GM23338 (cell line): Measurements from ENCODE around the gene MND1. TPM values are rescaled to one million over a fixed set of nuclear protein-coding genes. Genes with fewer than 3 reads are reported as not detected.

Source experiments
- ATAC-seq: fragments of 200-7000 bp; cut with Tn5 transposase; 3 replicates; pipeline ENCODE4 v1.9.1; 2020
- DNase-seq: peaks from one replicate; pipeline ENCODE4 v3.0.0-alpha.2; 2015; ENCODE audit warnings: low spot score
- H2AFZ ChIP-seq: fragments of 200-600 bp; sonication (generic); 2 replicates; pipeline ENCODE4 v1.8.0; 2016; ENCODE audit warnings: antibody characterized with exemption, mild to moderate bottlenecking, moderate library complexity
- H3F3A ChIP-seq: fragments of 200-600 bp; sonication (generic); replicated peaks from 2 replicates; pipeline ENCODE4 v1.8.0; 2017; ENCODE audit warnings: antibody characterized with exemption, mixed run types, low read depth
- H3K27ac ChIP-seq: fragments of 200-600 bp; sonication (generic); 2 replicates; pipeline ENCODE4 v1.6.1; 2016; ENCODE audit warnings: low read depth
- H3K27me3 ChIP-seq: fragments of 200-600 bp; sonication (generic); 2 replicates; pipeline ENCODE4 v1.8.0; 2016; ENCODE audit warnings: mild to moderate bottlenecking, mixed run types, moderate library complexity; ENCODE audit not compliant: insufficient read depth
- H3K36me3 ChIP-seq: fragments of 200-600 bp; sonication (generic); 2 replicates; pipeline ENCODE4 v1.8.0; 2016; ENCODE audit warnings: mild to moderate bottlenecking; ENCODE audit not compliant: insufficient read depth
- H3K4me1 ChIP-seq: fragments of 200-600 bp; sonication (generic); 2 replicates; pipeline ENCODE4 v1.8.0; 2016; ENCODE audit warnings: mild to moderate bottlenecking, moderate library complexity; ENCODE audit not compliant: insufficient read depth
- H3K4me2 ChIP-seq: fragments of 200-600 bp; sonication (generic); 2 replicates; pipeline ENCODE4 v1.7.1; 2017; ENCODE audit warnings: mixed run types
- H3K4me3 ChIP-seq: fragments of 200-600 bp; sonication (generic); 2 replicates; pipeline ENCODE4 v1.6.1; 2016; ENCODE audit warnings: mixed run types
- H3K79me2 ChIP-seq: fragments of 200-600 bp; sonication (generic); replicated peaks from 2 replicates; pipeline ENCODE4 v1.8.0; 2017; ENCODE audit warnings: mild to moderate bottlenecking; ENCODE audit not compliant: insufficient read depth
- H3K9me2 ChIP-seq: fragments of 200-600 bp; sonication (generic); 2 replicates; pipeline ENCODE4 v1.8.0; 2017; ENCODE audit not compliant: insufficient read depth
- H4K20me1 ChIP-seq: fragments of 200-600 bp; sonication (generic); replicated peaks from 2 replicates; pipeline ENCODE4 v1.8.0; 2017; ENCODE audit warnings: mild to moderate bottlenecking; ENCODE audit not compliant: insufficient read depth
- H3K27ac Mint-ChIP-seq: 2 replicates; pipeline ENCODE4 v1.8.0; 2020; ENCODE audit warnings: inconsistent platforms, mild to moderate bottlenecking, moderate library complexity, mixed read lengths
- H3K27me3 Mint-ChIP-seq: 3 replicates; pipeline ENCODE4 v1.8.0; 2022; ENCODE audit warnings: low read depth, mild to moderate bottlenecking, moderate library complexity, mixed read lengths, inconsistent platforms; ENCODE audit not compliant: insufficient read depth, poor library complexity
- H3K36me3 Mint-ChIP-seq: 3 replicates; pipeline ENCODE4 v1.8.0; 2021; ENCODE audit warnings: low read depth, mild to moderate bottlenecking, inconsistent platforms, moderate library complexity, mixed read lengths
- H3K4me1 Mint-ChIP-seq: 3 replicates; pipeline ENCODE4 v1.8.0; 2020; ENCODE audit warnings: mild to moderate bottlenecking, inconsistent platforms, mixed read lengths
- H3K4me3 Mint-ChIP-seq: 3 replicates; pipeline ENCODE4 v1.8.0; 2021; ENCODE audit warnings: moderate library complexity, mild to moderate bottlenecking, inconsistent platforms, mixed read lengths
- H3K9me3 Mint-ChIP-seq: 3 replicates; pipeline ENCODE4 v1.8.0; 2020; ENCODE audit warnings: moderate library complexity, mild to moderate bottlenecking, inconsistent platforms, mixed read lengths
- CREB1 ChIP-seq: fragments of 250-450 bp; sonication (Bioruptor Pico); IDR thresholded peaks from 2 replicates; pipeline ENCODE4 v1.5.0; 2020; ENCODE audit warnings: low read depth, mild to moderate bottlenecking, moderate library complexity
- ETS1 ChIP-seq: IDR thresholded peaks from 2 replicates; pipeline ENCODE4 v1.6.1; 2016; ENCODE audit warnings: antibody characterized with exemption
- EZH2 ChIP-seq: fragments of 200-600 bp; sonication (generic); IDR thresholded peaks from one replicate; pipeline ENCODE4 v1.8.0; 2017; ENCODE audit warnings: antibody characterized with exemption, mild to moderate bottlenecking, low read depth; ENCODE audit not compliant: unreplicated experiment
- EZH2phosphoT487 ChIP-seq: fragments of 200-600 bp; sonication (generic); IDR thresholded peaks from one replicate; pipeline ENCODE4 v1.8.1; 2018; ENCODE audit warnings: antibody characterized with exemption; ENCODE audit not compliant: unreplicated experiment
- JUNB ChIP-seq: IDR thresholded peaks from one replicate; pipeline ENCODE4 v1.6.1; 2016; ENCODE audit warnings: antibody characterized with exemption; ENCODE audit not compliant: unreplicated experiment
- NANOG ChIP-seq: IDR thresholded peaks from 2 replicates; pipeline ENCODE4 v1.6.1; 2016; ENCODE audit warnings: antibody characterized with exemption, borderline replicate concordance
- POLR2AphosphoS5 ChIP-seq: IDR thresholded peaks from 2 replicates; pipeline ENCODE4 v1.6.1; 2016; ENCODE audit warnings: antibody characterized with exemption, low read depth
- REST ChIP-seq: IDR thresholded peaks from one replicate; pipeline ENCODE4 v1.6.1; 2018; ENCODE audit warnings: antibody characterized with exemption; ENCODE audit not compliant: unreplicated experiment
- STAT1 ChIP-seq: IDR thresholded peaks from one replicate; pipeline ENCODE4 v1.6.1; 2016; ENCODE audit warnings: antibody characterized with exemption; ENCODE audit not compliant: unreplicated experiment
- ZNF114 ChIP-seq: fragments of 250-450 bp; sonication (Bioruptor Pico); IDR thresholded peaks from 2 replicates; pipeline ENCODE4 v1.5.0; 2020; ENCODE audit warnings: mild to moderate bottlenecking, moderate library complexity
- ZNF331 ChIP-seq: fragments of 250-450 bp; sonication (Bioruptor Pico); IDR thresholded peaks from 2 replicates; pipeline ENCODE4 v1.5.0; 2020; ENCODE audit warnings: low read depth, mild to moderate bottlenecking, moderate library complexity
- ZNF462 ChIP-seq: fragments of 250-450 bp; sonication (Bioruptor Pico); IDR thresholded peaks from 2 replicates; pipeline ENCODE4 v1.5.0; 2020; ENCODE audit warnings: mild to moderate bottlenecking, moderate library complexity
- long read RNA-seq: library from polyadenylated mRNA; unstranded; transcript quantifications from one replicate; pipeline ENCODE4 v2.0.0, GENCODE V29; 2020; ENCODE audit not compliant: unreplicated experiment
- polyA plus RNA-seq: library from polyadenylated mRNA; unstranded; fragments of >200 nt; fragmentation: Nextera tagmentation; extraction: Ambion mirVana; gene quantifications from 2 replicates; pipeline ENCODE4 v1.2.1, GENCODE V29; 2016
- total RNA-seq: library from RNA; depleted of rRNA; stranded (reverse); fragments of >200 nt; shearing (Covaris generic); gene quantifications from 2 replicates; pipeline ENCODE4 v1.2.3, GENCODE V29; 2014; rRNA removed

MND1 gene
- total RNA-seq, result 22.5 and 26.2 TPM in 2 replicates
- polyA plus RNA-seq, result 61.1 and 63.5 TPM in 2 replicates
- long read RNA-seq, transcript MND1-201 (8 exons, 968 nt), result major isoform, 20 of 31 reads
- long read RNA-seq, partial matches to known transcripts, result 5 of 31 reads
- long read RNA-seq, other reads (novel, unspliced or antisense), result 6 of 31 reads

GRCh38 chr4:153344131-153345011 is at the start of gene MND1:
TSS of gene MND1 (plus strand) at chr4:153344688. CDS start at chr4:153344738, 50 bp downstream.
- peaks cover 12% of the 10 kb centered on the region for H3K27me3 Mint-ChIP-seq
- peak; percentile 89 for ATAC-seq
- H3K27ac ChIP-seq, result peak within 1 kb of the TSS; percentile 86
- TF ChIP-seq EZH2 (no peak), EZH2phosphoT487 (no peak), REST (no peak), POLR2AphosphoS5 (peak; percentile 92), ZNF462 (CRISPR knock-in tag) (no peak), JUNB (no peak), CREB1 (CRISPR knock-in tag) (peak; percentile 67), ZNF114 (no peak), NANOG (no peak), ETS1 (0 out of 2 replicates have a peak, but pooled peaks have one; percentile 39), STAT1 (no peak), ZNF331 (no peak)

More at GRCh38 chr4:153344131-153345011, at the start of gene MND1:
- peak; percentile 96 for DNase-seq
- H3K9me2 ChIP-seq, result no peaks in the 10 kb centered on the region
- peaks cover 34% of the 10 kb centered on the region for H3K79me2 ChIP-seq
- H2AFZ ChIP-seq, result peak within 1 kb of the TSS; percentile 94
- H3K4me2 ChIP-seq, result peak within 1 kb of the TSS; percentile 91
- H3F3A ChIP-seq, result no peaks in the 10 kb centered on the region
- H3K36me3 ChIP-seq, result no peaks in the 10 kb centered on the region
- Mint-ChIP-seq H3K4me3 (peak within 1 kb of the TSS; percentile 94), H3K36me3 (no peaks in the 10 kb centered on the region; the same call in 2 of the 3 replicates), H3K27ac (peak within 1 kb of the TSS; percentile 96), H3K9me3 (no peaks in the 10 kb centered on the region), H3K4me1 (peaks cover 28% of the 10 kb centered on the region)
- 0 out of 2 replicates have a peak, but pooled peaks cover 8% of the 10 kb centered on the region for H3K27me3 ChIP-seq
- H4K20me1 ChIP-seq, result no peaks in the 10 kb centered on the region
- peaks cover 22% of the 10 kb centered on the region for H3K4me1 ChIP-seq
- H3K4me3 ChIP-seq, result peak within 1 kb of the TSS; percentile 65
